Fibroblast of villous mesenchyme (primary cell): ENCODE data around the gene LKAAEAR1. TPM values are rescaled to one million over a fixed set of nuclear protein-coding genes. Genes with fewer than 3 reads are reported as not detected.

Experiments
- DNase-seq: peaks from one replicate; pipeline ENCODE4 v3.0.0-alpha.2; 2010; ENCODE audit warnings: low read depth
- H3K4me3 ChIP-seq: 2 replicates; pipeline ENCODE4 v1.5.1; 2011; ENCODE audit warnings: low read depth, mild to moderate bottlenecking, low read length
- total RNA-seq: library from RNA; depleted of rRNA; stranded (reverse); fragments of >200 nt; gene quantifications from 2 replicates; pipeline ENCODE4 v1.2.3, GENCODE V29; 2012
- TF ChIP-seq, protein P1 (sequence below): IDR thresholded peaks from 2 replicates; pipeline ENCODE4 v1.5.1; 2012; ENCODE audit warnings: low read depth, mild to moderate bottlenecking, low read length; ENCODE audit not compliant: insufficient read depth

LKAAEAR1 gene
- total RNA-seq, 1 donor, result not detected

DNA sequence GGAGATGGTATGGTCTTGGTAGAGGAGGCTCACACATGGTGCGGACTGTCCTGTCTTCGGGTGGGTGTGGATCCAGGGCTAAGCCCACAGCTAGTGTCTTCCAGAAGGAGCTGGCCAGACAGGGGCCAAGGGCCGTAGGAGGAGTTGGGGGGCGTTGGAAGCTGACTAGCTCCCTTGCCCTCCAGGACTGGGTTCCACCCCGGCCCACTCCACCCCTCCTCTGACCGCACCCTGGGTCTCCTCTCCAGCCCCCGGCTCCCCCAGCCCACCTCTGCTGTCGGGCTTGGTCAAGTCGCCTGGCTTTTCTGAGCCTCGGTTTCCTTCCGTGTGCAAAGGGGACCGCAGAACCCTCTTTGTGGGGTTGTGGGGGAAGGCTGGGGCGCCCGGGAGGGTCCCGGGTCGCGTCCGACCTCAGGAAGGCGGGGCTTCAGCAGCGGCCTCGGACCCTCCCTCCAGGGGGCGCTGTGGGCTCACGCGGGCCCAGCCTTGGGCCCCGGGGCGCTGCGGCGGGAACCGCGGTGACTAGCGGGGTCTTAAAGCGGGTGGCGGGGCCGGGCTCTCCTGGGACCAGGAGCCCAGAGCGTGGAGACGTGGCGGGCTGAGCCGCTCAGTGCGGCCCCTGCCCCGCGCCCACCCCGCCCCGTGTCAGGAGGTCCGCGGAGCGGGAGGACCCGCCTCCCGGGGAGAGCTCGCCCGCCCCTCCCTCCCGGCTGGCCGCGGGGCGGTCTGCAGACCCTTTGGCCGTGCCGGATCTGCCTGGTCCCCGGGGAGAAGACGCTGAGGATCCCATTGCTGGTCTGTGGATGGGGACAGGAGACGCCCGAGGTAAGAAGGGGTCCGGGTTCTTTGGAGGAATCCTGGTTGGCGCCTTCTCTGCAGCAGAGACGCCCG lies 17.8 kb upstream of the LKAAEAR1 start:
- TF ChIP-seq, protein P1, sequence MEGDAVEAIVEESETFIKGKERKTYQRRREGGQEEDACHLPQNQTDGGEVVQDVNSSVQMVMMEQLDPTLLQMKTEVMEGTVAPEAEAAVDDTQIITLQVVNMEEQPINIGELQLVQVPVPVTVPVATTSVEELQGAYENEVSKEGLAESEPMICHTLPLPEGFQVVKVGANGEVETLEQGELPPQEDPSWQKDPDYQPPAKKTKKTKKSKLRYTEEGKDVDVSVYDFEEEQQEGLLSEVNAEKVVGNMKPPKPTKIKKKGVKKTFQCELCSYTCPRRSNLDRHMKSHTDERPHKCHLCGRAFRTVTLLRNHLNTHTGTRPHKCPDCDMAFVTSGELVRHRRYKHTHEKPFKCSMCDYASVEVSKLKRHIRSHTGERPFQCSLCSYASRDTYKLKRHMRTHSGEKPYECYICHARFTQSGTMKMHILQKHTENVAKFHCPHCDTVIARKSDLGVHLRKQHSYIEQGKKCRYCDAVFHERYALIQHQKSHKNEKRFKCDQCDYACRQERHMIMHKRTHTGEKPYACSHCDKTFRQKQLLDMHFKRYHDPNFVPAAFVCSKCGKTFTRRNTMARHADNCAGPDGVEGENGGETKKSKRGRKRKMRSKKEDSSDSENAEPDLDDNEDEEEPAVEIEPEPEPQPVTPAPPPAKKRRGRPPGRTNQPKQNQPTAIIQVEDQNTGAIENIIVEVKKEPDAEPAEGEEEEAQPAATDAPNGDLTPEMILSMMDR, result peak; percentile 65
- peak; percentile 18 for DNase-seq
- peak overlapping the region; percentile 12 for H3K4me3 ChIP-seq

DNA sequence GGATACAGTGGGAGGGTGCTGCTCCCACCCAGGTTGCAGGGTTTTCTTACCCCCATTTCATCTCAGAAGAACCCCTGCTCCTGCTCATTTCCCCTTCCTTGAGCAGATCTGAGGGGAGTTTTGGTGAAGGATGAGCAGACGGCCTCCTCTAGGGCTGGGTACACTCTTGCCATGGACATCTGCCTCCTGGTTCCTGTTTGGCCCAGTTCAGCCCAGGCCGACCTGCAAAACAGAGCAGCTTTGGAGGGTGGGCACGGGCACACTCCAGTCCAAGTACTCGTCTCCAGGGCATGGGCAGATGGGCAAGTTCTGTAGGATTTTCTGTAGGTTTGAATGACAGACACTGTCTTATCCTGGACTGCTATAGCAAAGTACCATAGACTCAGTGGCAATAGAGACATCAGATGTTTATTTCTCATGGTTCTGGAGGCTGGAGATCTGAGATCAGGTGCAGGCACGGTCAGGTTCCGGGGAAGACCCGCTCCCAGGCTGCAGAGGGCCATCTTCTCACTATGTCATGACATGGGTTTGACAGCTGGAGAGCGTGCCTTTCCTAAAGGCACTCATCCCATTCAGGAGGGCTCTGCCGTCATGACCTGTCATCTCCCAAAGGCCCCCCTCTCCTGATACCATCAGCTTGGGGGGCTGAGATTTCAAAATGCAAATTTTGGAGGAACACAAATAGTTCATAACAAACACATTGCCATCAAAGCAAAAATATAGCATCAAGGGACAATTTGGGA lies 16.9 kb upstream of the LKAAEAR1 start:
- no peak overlapping the region for H3K4me3 ChIP-seq
- TF ChIP-seq, protein P1, result no peak
- DNase-seq, result no peak

DNA sequence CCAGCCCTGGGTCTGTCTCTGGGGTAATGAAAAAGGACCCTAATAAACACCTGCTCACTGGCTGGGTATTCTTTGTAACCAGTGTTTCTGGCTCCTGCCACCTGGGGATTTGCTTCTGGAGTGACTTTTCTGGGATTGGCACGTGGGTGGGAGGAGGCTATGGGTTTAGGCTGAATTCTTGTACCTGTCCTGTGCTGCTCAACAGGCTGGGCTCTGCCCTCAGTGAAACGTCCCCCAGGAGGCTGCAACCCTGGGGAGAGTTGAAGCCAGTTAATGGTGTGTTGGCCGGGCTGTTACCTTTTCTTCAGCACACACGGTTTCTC lies 16.3 kb upstream of the LKAAEAR1 start:
- TF ChIP-seq, protein P1, result no peak
- H3K4me3 ChIP-seq, result no peak overlapping the region
- DNase-seq, result no peak

DNA sequence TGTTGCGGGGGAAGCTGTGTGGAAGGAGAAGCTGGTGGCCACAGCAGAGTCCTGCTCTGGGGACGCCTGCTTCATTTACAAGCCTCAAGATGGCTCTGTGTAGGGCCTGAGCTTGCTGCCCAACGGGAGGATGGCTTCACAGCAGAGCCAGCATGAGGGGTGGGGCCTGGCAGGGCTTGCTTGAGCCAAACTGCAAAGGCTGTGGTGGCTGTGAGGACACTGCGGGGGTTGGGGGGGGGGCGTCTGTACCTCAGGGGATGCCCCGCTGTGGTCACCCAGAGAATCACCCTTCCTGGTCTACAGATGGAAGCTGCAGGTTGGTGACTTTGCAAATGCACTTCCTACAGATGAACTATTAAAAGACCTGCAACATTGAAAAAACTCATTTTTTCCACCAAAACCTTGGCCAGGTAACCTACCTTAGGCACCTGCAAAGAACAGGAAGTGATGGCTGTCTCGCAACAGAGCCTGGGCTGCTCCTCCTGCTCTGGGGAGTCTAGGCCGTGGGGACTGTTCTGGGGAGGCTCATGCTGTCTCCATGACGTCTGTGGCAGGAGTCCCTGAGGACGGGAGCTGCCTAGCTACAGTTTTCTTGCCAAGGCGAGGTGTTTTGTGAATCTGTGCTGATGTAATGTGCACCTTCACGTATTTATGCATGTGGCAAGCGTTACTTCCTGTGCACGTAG lies 15.8 kb upstream of the LKAAEAR1 start:
- H3K4me3 ChIP-seq, result no peak overlapping the region
- no peak for DNase-seq
- TF ChIP-seq, protein P1, result no peak

DNA sequence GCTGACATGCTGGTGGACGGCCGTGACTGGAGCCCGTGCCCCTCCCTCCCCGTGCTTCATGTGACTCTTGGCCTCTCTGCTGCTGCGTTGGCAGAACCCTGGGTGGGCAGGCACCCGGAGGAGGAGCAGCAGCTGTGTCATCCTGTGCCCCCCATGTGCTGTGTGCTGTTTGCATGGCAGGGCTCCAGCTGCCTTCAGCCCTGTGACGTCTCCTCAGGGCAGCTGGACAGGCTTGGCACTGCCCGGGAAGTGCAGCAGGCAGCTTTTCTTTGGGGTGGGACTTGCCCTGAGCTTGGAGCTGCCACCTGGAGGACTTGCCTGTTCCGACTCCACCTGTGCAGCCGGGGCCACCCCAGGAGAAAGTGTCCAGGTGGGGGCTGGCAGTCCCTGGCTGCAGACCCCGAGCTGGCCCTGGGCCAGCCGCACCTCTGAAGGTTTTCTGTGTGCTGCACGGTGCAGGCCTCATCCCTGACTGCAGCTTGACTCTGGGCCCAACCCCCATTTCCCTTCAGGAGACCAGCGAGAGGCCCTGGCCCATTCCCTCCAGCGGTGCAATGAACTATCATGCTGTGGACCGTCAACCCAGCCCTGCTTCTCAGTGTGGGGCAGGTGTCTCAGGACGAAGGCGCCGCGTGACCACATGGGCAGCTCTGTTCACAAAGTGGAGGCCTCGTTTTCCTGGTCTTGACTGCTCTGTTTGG lies 15.0 kb upstream of the LKAAEAR1 start:
- H3K4me3 ChIP-seq, result no peak overlapping the region
- no peak for DNase-seq
- TF ChIP-seq, protein P1, result no peak

DNA sequence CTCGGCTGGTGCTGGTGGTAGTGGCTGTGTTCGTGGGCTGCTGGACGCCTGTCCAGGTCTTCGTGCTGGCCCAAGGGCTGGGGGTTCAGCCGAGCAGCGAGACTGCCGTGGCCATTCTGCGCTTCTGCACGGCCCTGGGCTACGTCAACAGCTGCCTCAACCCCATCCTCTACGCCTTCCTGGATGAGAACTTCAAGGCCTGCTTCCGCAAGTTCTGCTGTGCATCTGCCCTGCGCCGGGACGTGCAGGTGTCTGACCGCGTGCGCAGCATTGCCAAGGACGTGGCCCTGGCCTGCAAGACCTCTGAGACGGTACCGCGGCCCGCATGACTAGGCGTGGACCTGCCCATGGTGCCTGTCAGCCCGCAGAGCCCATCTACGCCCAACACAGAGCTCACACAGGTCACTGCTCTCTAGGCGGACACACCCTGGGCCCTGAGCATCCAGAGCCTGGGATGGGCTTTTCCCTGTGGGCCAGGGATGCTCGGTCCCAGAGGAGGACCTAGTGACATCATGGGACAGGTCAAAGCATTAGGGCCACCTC lies 14.3 kb upstream of the LKAAEAR1 start:
- H3K4me3 ChIP-seq, result no peak overlapping the region
- TF ChIP-seq, protein P1, result no peak
- no peak for DNase-seq
